HUES64 (cell line): ENCODE data around the gene OAS1.
"Not testable (repeated sequence)": the region's sequence is repeated elsewhere in the genome, so short reads cannot be mapped to it uniquely, and the experiment has no call there.

Experiments used
- H3K27ac ChIP-seq: 2 replicates; pipeline ENCODE4 v1.7.0; 2013; ENCODE audit warnings: low read depth, low read length, inconsistent platforms
- H3K27me3 ChIP-seq: 2 replicates; pipeline ENCODE4 v1.6.1; 2013; ENCODE audit warnings: mild to moderate bottlenecking, low read length; ENCODE audit not compliant: insufficient read depth
- H3K36me3 ChIP-seq: 2 replicates; pipeline ENCODE4 v1.6.1; 2013; ENCODE audit warnings: mild to moderate bottlenecking, low read length; ENCODE audit not compliant: insufficient read depth
- H3K4me1 ChIP-seq: 2 replicates; pipeline ENCODE4 v1.6.1; 2013; ENCODE audit warnings: mild to moderate bottlenecking, low read length, moderate library complexity; ENCODE audit not compliant: insufficient read depth
- H3K4me3 ChIP-seq: 2 replicates; pipeline ENCODE4 v1.5.1; 2013; ENCODE audit warnings: mild to moderate bottlenecking, low read length, moderate library complexity
- H3K9ac ChIP-seq: 2 replicates; pipeline ENCODE4 v1.6.1; 2013; ENCODE audit warnings: mild to moderate bottlenecking, low read depth, low read length
- H3K9me3 ChIP-seq: 2 replicates; pipeline ENCODE4 v1.6.1; 2013; ENCODE audit warnings: low read depth, low read length; ENCODE audit not compliant: insufficient read depth
- WGBS: fragments of 150-250, 120-280 bp; methylation state at CpG from one replicate; pipeline ENCODE4 v1.1.7; 2013; ENCODE audit warnings: missing lambda C conversion rate; 5-methylcytosine and 5-hydroxymethylcytosine counted together

OAS1 gene

DNA sequence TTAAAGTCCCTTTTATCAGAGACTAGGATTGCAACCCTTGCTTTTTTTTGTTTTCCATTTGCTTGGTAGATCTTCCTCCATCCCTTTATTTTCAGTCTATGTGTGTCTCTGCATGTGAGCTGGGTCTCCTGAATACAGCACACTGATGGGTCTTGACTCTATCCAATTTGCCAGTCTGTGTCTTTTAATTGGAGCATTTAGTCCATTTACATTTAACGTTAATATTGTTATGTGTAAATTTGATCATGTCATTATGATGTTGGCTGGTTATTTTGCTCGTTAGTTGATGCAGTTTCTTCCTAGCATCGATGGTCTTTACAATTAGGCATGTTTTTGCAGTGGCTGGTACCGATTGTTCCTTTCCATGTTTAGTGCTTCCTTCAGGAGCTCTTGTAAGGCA lies 50.4 kb downstream of the OAS1 start:
- not testable (repeated sequence) for H3K9ac ChIP-seq, H3K4me3 ChIP-seq, H3K4me1 ChIP-seq, H3K36me3 ChIP-seq, H3K27ac ChIP-seq, H3K27me3 ChIP-seq
- WGBS: 90% methylated on average over 4 of the region's 4 CpGs
- peaks cover 13% of the 10 kb centered on the region for H3K9me3 ChIP-seq

- Histone ChIP-seq H3K9me3 (peaks cover 13% of the 10 kb centered on the region), H3K27me3 (no peaks in the 10 kb centered on the region)
- 79% methylated on average over 7 of the region's 7 CpGs for WGBS
Observed at GRCh38 chr12:112961074-112961473, 54.3 kb downstream of the OAS1 start.

DNA sequence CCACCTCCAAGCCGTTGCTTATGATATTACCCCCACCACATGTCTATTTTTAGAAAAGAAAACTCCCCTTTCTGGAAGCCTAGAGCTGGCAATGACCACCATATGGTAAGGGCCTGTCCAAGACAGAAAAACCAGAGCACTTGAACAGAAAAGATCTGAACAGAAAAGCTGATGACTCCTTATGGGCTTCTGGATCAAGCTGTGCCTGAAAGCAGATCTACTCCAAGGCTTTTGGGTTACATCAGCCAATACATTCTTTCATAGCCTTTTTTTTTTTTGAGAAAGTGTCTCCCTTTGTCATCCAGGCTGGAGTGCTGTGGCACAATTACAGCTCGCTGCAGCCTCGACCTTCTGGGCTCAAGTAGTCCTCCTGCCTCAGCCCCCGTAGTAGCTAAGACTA lies 54.8 kb downstream of the OAS1 start:
- no peaks in the 10 kb centered on the region for H3K36me3 ChIP-seq
- H3K9ac ChIP-seq: no peak overlapping the region
- H3K27me3 ChIP-seq: no peaks in the 10 kb centered on the region
- no peaks in the 10 kb centered on the region for H3K4me1 ChIP-seq
- no peak overlapping the region for H3K4me3 ChIP-seq
- H3K9me3 ChIP-seq: peaks cover 13% of the 10 kb centered on the region
- 96% methylated on average over 4 of the region's 4 CpGs for WGBS
- no peak overlapping the region for H3K27ac ChIP-seq

More at GRCh38 chr12:112961074-112961473, 54.3 kb downstream of the OAS1 start:
- H3K4me1 ChIP-seq: no peaks in the 10 kb centered on the region
- H3K36me3 ChIP-seq: no peaks in the 10 kb centered on the region
- no peak overlapping the region for H3K9ac ChIP-seq
- no peak overlapping the region for H3K4me3 ChIP-seq
- no peak overlapping the region for H3K27ac ChIP-seq

DNA sequence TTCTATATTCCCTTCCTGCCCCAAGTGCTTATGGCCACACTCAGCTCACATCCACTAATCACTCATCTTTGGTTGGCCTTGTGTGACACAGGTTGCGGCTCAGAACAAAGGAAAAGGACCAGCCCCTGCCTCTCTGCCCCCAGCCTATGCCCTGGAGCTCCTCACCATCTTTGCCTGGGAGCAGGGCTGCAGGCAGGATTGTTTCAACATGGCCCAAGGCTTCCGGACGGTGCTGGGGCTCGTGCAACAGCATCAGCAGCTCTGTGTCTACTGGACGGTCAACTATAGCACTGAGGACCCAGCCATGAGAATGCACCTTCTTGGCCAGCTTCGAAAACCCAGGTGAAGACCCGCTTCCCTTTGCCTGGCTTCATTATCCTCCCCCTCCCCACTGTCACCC lies 55.8 kb downstream of the OAS1 start:
- Histone ChIP-seq H3K4me1 (no peaks in the 10 kb centered on the region), H3K9ac (no peak overlapping the region), H3K36me3 (no peaks in the 10 kb centered on the region), H3K9me3 (peaks cover 13% of the 10 kb centered on the region), H3K27ac (no peak overlapping the region), H3K4me3 (no peak overlapping the region), H3K27me3 (no peaks in the 10 kb centered on the region)
- WGBS: 96% methylated on average over 7 of the region's 7 CpGs

GRCh38 chr12:112963227-112963861 lies 56.6 kb downstream of the OAS1 start:
- no peaks in the 10 kb centered on the region for H3K36me3 ChIP-seq

DNA sequence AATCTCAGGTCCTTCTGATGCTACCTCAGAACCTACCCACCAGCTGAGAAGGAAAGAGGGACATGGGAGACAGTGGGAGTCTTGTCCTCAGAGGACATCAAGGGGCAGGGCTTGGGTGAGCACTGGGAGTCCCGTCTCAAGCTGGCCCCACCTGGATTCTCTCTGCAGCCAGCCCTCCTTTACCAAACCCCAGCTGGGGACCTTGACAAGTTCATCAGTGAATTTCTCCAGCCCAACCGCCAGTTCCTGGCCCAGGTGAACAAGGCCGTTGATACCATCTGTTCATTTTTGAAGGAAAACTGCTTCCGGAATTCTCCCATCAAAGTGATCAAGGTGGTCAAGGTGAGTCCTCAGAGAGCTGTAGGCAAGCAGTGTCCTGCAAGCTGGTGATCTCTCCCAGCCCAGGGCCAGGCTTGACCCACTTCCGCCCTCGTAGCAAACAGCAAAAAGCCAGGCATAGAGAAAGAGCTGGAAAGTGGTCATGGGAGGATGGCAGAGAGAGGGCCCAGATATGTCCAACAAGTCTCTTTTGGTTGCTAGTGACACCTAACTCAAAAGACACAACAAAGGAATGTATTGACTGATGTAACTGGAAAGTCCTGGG lies 57.4 kb downstream of the OAS1 start:
- Histone ChIP-seq H3K27ac (no peak overlapping the region), H3K9me3 (peaks cover 13% of the 10 kb centered on the region), H3K4me1 (no peaks in the 10 kb centered on the region), H3K27me3 (no peaks in the 10 kb centered on the region), H3K36me3 (no peaks in the 10 kb centered on the region), H3K4me3 (no peak overlapping the region), H3K9ac (no peak overlapping the region)
- 95% methylated on average over 6 of the region's 6 CpGs for WGBS

More at GRCh38 chr12:112963227-112963861, 56.6 kb downstream of the OAS1 start:
- Histone ChIP-seq H3K27me3 (no peaks in the 10 kb centered on the region), H3K9me3 (peaks cover 13% of the 10 kb centered on the region), H3K9ac (no peak overlapping the region), H3K4me1 (no peaks in the 10 kb centered on the region), H3K4me3 (no peak overlapping the region), H3K27ac (no peak overlapping the region)
- 89% methylated on average over 14 of the region's 14 CpGs for WGBS

GRCh38 chr12:112964915-112965314 lies 58.2 kb downstream of the OAS1 start:
- no peaks in the 10 kb centered on the region for H3K36me3 ChIP-seq

GRCh38 chr12:112965643-112966042 lies 58.9 kb downstream of the OAS1 start:
- Histone ChIP-seq H3K27me3 (no peaks in the 10 kb centered on the region), H3K36me3 (no peaks in the 10 kb centered on the region), H3K9me3 (no peaks in the 10 kb centered on the region), H3K4me1 (no peaks in the 10 kb centered on the region), H3K4me3 (no peak overlapping the region), H3K27ac (no peak overlapping the region), H3K9ac (no peak overlapping the region)
- 93% methylated on average over 15 of the region's 15 CpGs for WGBS

More at GRCh38 chr12:112964915-112965314, 58.2 kb downstream of the OAS1 start:
- Histone ChIP-seq H3K27ac (no peak overlapping the region), H3K9me3 (peaks cover 6% of the 10 kb centered on the region), H3K4me3 (no peak overlapping the region), H3K9ac (no peak overlapping the region), H3K27me3 (no peaks in the 10 kb centered on the region), H3K4me1 (no peaks in the 10 kb centered on the region)
- 91% methylated on average over 4 of the region's 4 CpGs for WGBS

- Histone ChIP-seq H3K27me3 (no peaks in the 10 kb centered on the region), H3K4me1 (no peaks in the 10 kb centered on the region), H3K9ac (no peak overlapping the region), H3K4me3 (no peak overlapping the region), H3K9me3 (no peaks in the 10 kb centered on the region), H3K27ac (no peak overlapping the region), H3K36me3 (no peaks in the 10 kb centered on the region)
- WGBS: 95% methylated on average over 9 of the region's 9 CpGs
Observed at GRCh38 chr12:112967306-112967705, 60.5 kb downstream of the OAS1 start.

DNA sequence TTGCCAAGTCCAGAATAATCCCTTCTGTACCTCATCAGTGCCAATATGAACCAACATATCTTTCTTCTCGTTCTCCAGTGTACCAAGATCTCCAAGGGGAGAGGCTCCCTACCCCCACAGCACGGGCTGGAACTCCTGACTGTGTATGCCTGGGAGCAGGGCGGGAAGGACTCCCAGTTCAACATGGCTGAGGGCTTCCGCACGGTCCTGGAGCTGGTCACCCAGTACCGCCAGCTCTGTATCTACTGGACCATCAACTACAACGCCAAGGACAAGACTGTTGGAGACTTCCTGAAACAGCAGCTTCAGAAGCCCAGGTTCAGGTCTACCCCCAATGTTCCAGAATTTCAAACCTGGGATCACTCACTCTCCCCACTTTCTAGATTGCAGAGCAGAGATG lies 61.1 kb downstream of the OAS1 start:
- H3K4me1 ChIP-seq: no peaks in the 10 kb centered on the region
- H3K9me3 ChIP-seq: no peaks in the 10 kb centered on the region
- WGBS: 91% methylated on average over 7 of the region's 7 CpGs
- no peak overlapping the region for H3K4me3 ChIP-seq
- no peak overlapping the region for H3K27ac ChIP-seq
- no peaks in the 10 kb centered on the region for H3K36me3 ChIP-seq
- H3K9ac ChIP-seq: no peak overlapping the region
- H3K27me3 ChIP-seq: no peaks in the 10 kb centered on the region
